Measurements from ENCODE around the gene PCSK7. TPM values are rescaled to one million over a fixed set of nuclear protein-coding genes. Genes with fewer than 3 reads are reported as not detected.

PCSK7 gene
- total RNA-seq, 4 donors from 2014 or later = 14.5 to 19.9 (median 16.4) TPM

DNA sequence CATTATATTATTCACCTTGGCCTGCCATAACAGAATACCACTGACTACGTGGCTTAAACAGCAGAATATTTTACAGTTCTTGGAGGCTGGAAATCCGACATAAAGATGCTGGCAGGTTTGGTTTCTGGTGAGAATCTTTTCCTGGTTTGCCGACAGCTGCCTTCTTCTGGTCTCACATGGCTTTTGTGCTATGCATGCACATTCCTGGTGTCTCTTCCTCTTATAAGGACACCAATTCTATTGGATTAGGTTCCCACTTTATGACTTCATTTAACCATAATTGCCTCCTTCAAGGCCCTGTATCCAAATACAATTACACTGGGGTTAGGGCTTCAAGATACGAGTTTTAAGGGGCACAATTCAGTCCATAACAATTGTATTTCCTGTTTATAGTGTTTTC, 17.7 kb upstream of the PCSK7 start:
- H3K9me3 ChIP-seq = no peaks in the 10 kb centered on the region
- intact Hi-C loops (cut with DNase I; ENCODE audit: low total_unique reads) (no loop called here), in situ Hi-C loops (cut with MboI; ENCODE audit: low sequenced_read_pairs in 4 of 4) (loop anchor here in 1 of 4 donors (10.0 to 25.0 kb wide), 2 partner anchors 65 to 362 kb away; partner anchors contain the start of gene BACE1)
- ATAC-seq = no peak
- TF ChIP-seq, protein P1, sequence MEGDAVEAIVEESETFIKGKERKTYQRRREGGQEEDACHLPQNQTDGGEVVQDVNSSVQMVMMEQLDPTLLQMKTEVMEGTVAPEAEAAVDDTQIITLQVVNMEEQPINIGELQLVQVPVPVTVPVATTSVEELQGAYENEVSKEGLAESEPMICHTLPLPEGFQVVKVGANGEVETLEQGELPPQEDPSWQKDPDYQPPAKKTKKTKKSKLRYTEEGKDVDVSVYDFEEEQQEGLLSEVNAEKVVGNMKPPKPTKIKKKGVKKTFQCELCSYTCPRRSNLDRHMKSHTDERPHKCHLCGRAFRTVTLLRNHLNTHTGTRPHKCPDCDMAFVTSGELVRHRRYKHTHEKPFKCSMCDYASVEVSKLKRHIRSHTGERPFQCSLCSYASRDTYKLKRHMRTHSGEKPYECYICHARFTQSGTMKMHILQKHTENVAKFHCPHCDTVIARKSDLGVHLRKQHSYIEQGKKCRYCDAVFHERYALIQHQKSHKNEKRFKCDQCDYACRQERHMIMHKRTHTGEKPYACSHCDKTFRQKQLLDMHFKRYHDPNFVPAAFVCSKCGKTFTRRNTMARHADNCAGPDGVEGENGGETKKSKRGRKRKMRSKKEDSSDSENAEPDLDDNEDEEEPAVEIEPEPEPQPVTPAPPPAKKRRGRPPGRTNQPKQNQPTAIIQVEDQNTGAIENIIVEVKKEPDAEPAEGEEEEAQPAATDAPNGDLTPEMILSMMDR (IDR thresholded peaks at IDR 0.05 in 4 of 5, conservative IDR thresholded peaks at IDR 0.05 in 1 of 5) = no peak
- no peak for TF ChIP-seq POLR2A (IDR thresholded peaks at IDR 0.05)
- no peak for DNase-seq
- no peak overlapping the region for H3K27ac ChIP-seq
- no peaks in the 10 kb centered on the region for H3K4me1 ChIP-seq
- H3K4me3 ChIP-seq = no peak overlapping the region
- no peaks in the 10 kb centered on the region for H3K27me3 ChIP-seq
- H3K36me3 ChIP-seq = peaks cover 0 to 59% of the 10 kb centered on the region in 2 donors

GRCh38 chr11:117248341-117248740, 16.5 kb upstream of the PCSK7 start:
- DNase-seq (no peak), ATAC-seq (no peak)
- TF ChIP-seq POLR2A (IDR thresholded peaks at IDR 0.05) = no peak
- TF ChIP-seq, protein P1 (IDR thresholded peaks at IDR 0.05 in 4 of 5, conservative IDR thresholded peaks at IDR 0.05 in 1 of 5) = no peak
- intact Hi-C loops (cut with DNase I; ENCODE audit: low total_unique reads) (no loop called here), in situ Hi-C loops (cut with MboI; ENCODE audit: low sequenced_read_pairs in 4 of 4) (loop anchor here in 1 of 4 donors (10.0 to 25.0 kb wide), 2 partner anchors 66 to 361 kb away; partner anchors contain the start of gene BACE1)
- no peak overlapping the region for H3K4me3 ChIP-seq
- no peaks in the 10 kb centered on the region for H3K9me3 ChIP-seq
- peaks cover 0 to 67% of the 10 kb centered on the region in 2 donors for H3K36me3 ChIP-seq
- H3K27me3 ChIP-seq = no peaks in the 10 kb centered on the region
- H3K4me1 ChIP-seq = no peaks in the 10 kb centered on the region
- no peak overlapping the region for H3K27ac ChIP-seq

- peaks cover 1 to 2% of the 10 kb centered on the region in 2 donors for H3K4me1 ChIP-seq
- DNase-seq = no peak
- TF ChIP-seq, protein P1 (IDR thresholded peaks at IDR 0.05 in 4 of 5, conservative IDR thresholded peaks at IDR 0.05 in 1 of 5) = no peak
- TF ChIP-seq POLR2A (IDR thresholded peaks at IDR 0.05) = no peak
- no peaks in the 10 kb centered on the region for H3K9me3 ChIP-seq
- intact Hi-C loops (cut with DNase I; ENCODE audit: low total_unique reads) (no loop called here), in situ Hi-C loops (cut with MboI; ENCODE audit: low sequenced_read_pairs in 4 of 4) (loop anchor here in 2 of 4 donors (10.0 to 25.0 kb wide), 2 partner anchors 352 to 364 kb away; no protein-coding TSS in a partner anchor)
- no peak overlapping the region for H3K4me3 ChIP-seq
- no peak overlapping the region for H3K27ac ChIP-seq
- no peaks in the 10 kb centered on the region for H3K27me3 ChIP-seq
- no peak for ATAC-seq
- H3K36me3 ChIP-seq = peaks cover 0 to 44% of the 10 kb centered on the region in 2 donors
Measured at GRCh38 chr11:117239295-117239694, 7.4 kb upstream of the PCSK7 start.

DNA sequence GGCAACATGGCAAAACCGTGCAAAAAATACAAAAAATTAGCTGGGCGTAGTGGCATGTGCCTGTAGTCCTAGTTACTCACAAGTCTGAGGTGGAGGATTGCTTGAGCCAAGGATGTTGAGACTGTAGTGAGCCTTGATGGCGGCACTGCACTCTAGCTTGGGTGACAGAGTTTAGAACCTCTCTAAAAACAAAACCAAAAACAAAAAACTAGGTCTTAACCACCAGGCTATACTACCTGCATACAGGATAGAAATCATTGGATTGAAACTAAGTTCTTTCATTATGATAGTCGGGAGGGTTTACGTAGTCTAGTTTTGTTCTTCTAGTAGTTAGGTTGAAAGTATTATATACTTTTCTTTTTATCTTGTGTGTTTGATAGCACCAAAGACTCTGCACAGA, 6.3 kb upstream of the PCSK7 start:
- ATAC-seq (no peak), DNase-seq (no peak)
- intact Hi-C loops (cut with DNase I; ENCODE audit: low total_unique reads) = no loop called here
- TF ChIP-seq, protein P1 (IDR thresholded peaks at IDR 0.05 in 4 of 5, conservative IDR thresholded peaks at IDR 0.05 in 1 of 5) = no peak
- TF ChIP-seq POLR2A (IDR thresholded peaks at IDR 0.05) = no peak
- Histone ChIP-seq H3K4me3 (no peak overlapping the region), H3K36me3 (peaks cover 0 to 36% of the 10 kb centered on the region in 2 donors), H3K9me3 (no peaks in the 10 kb centered on the region), H3K27ac (no peak overlapping the region), H3K27me3 (no peaks in the 10 kb centered on the region), H3K4me1 (peaks cover 12 to 13% of the 10 kb centered on the region in 2 donors)
- in situ Hi-C loops (cut with MboI; ENCODE audit: low sequenced_read_pairs in 4 of 4) = loop anchor here in 2 of 4 donors (10.0 to 25.0 kb wide), 2 partner anchors 351 to 363 kb away; no protein-coding TSS in a partner anchor
